Measurements from ENCODE around the gene ZNF778. TPM values are rescaled to one million over a fixed set of nuclear protein-coding genes. Genes with fewer than 3 reads are reported as not detected.
A peak's percentile ranks its signal among the peaks of the same experiment; 100 is the strongest.
"Not testable (repeated sequence)": the region's sequence is repeated elsewhere in the genome, so short reads cannot be mapped to it uniquely, and the experiment has no call there.

Gene ZNF778
- polyA plus RNA-seq, 2 of the 4 experiments (the other 2 are of a cell fraction), result 7.0 to 9.5 TPM

DNA sequence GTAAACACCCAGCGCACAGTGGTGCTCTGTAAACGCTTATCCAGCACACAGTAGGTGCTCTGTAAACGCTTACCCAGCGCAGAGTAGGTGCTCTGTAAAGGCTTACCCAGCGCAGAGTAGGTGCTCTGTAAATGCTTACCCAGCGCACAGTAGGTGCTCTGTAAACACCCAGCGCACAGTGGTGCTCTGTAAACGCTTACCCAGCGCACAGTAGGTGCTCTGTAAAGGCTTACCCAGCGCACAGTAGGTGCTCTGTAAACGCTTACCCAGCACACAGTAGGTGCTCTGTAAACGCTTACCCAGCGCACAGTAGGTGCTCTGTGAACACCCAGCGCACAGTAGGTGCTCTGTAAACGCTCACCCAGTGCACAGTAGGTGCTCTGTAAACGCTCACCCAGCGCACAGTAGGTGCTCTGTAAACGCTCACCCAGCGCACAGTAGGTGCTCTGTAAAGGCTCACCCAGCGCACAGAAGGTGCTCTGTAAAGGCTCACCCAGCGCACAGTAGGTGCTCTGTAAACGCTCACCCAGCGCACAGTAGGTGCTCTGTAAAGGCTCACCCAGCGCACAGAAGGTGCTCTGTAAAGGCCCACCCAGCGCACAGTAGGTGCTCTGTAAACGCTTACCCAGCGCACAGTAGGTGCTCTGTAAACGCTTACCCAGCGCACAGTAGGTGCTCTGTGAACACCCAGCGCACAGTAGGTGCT, 31.5 kb upstream of the ZNF778 start:
- H3K4me3 ChIP-seq; FAIRE-seq; H3K9me3 ChIP-seq; H3K4me1 ChIP-seq; DNase-seq (ENCODE audit: low read depth in 1 of 2, low spot score in 1 of 2); ATAC-seq; CTCF ChIA-PET; H3K4me2 ChIP-seq; POLR2A ChIA-PET; H3K27ac ChIP-seq: not testable (repeated sequence)
- peak; percentile 66 for TF ChIP-seq KDM1A (IDR thresholded peaks at IDR 0.05; ENCODE audit: low read depth)
- peak; percentile 97 for TF ChIP-seq CHD4 (IDR thresholded peaks at IDR 0.05; ENCODE audit: borderline replicate concordance)
- WGBS (ENCODE audit: missing lambda C conversion rate), result 64% methylated on average over 11 of the region's 30 CpGs

DNA sequence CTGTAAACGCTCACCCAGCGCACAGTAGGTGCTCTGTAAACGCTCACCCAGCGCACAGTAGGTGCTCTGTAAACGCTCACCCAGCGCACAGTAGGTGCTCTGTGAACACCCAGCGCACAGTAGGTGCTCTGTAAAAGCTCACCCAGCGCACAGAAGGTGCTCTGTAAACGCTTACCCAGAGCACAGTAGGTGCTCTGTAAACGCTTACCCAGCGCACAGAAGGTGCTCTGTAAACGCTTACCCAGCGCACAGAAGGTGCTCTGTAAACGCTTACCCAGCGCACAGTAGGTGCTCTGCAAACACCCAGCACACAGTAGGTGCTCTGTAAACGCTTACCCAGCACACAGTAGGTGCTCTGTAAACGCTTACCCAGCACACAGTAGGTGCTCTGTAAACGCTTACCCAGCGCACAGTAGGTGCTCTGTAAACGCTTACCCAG, 30.9 kb upstream of the ZNF778 start:
- H3K4me2 ChIP-seq; DNase-seq (ENCODE audit: low read depth in 1 of 2, low spot score in 1 of 2); H3K4me1 ChIP-seq; POLR2A ChIA-PET; H3K27ac ChIP-seq; H3K9me3 ChIP-seq; CTCF ChIA-PET; ATAC-seq; FAIRE-seq; H3K4me3 ChIP-seq: not testable (repeated sequence)
- TF ChIP-seq KDM1A (IDR thresholded peaks at IDR 0.05; ENCODE audit: low read depth) (peak; percentile 97), CHD4 (IDR thresholded peaks at IDR 0.05; ENCODE audit: borderline replicate concordance) (peak; percentile 98; the same call in 1 of the 2 replicates), HDAC2 (IDR thresholded peaks at IDR 0.05) (peak; percentile 71)
- WGBS (ENCODE audit: missing lambda C conversion rate), result 57% methylated on average over 15 of the region's 20 CpGs

DNA sequence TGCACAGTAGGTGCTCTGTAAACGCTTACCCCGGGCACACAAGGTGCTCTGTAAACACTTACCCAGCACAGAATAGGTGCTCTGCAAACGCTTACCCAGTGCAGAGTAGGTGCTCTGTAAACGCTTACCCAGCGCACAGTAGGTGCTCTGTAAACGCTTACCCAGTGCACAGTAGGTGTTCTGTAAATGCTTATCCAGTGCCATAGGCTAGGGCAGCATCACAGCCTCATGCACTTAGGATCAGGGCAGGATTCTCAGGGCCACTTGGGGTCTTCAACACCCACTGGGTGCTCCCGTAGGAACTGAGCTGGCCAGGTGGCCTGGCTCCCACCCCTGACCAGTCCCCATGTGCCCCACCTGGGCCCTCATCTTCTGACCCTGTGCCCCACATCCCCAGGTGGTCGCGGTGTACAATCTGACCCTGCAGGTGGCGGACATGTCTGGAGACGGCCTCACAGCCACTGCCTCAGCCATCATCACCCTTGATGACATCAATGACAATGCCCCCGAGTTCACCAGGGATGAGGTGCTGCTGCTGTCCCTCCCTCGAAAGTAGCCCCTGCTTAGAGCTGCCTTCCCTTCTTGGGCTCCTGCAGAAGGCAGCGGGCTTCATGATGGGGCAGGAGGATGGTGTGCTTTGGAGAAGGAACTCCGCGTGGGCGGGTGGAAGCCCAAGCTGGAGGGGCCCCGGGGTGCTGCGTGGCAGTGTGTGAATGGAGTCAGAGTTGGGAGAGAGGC, 30.3 kb upstream of the ZNF778 start:
- TF ChIP-seq TFCP2L1 (CRISPR knock-in tag; IDR thresholded peaks at IDR 0.05), result no peak
- TF ChIP-seq KDM1A (IDR thresholded peaks at IDR 0.05; ENCODE audit: low read depth), result peak; percentile 84
- WGBS (ENCODE audit: missing lambda C conversion rate), result 24% methylated on average over 14 of the region's 19 CpGs
- Histone ChIP-seq H3K27ac (no peak overlapping the region), H3K4me1 (0 out of 3 replicates have a peak, but pooled peaks cover 3% of the 10 kb centered on the region), H3K9me3 (no peaks in the 10 kb centered on the region), H3K4me3 (no peak overlapping the region), H3K4me2 (no peak overlapping the region)
- DNase-seq (ENCODE audit: low read depth in 1 of 2, low spot score in 1 of 2) (peak in 1 of 2 experiments; percentile 56), FAIRE-seq (no peak), ATAC-seq (peak; percentile 35 to 38)
- CTCF ChIA-PET, result interaction anchor here (1.0 to 1.4 kb wide), 2 partner anchors 10 to 450 kb away, joined by 3 read pairs; no protein-coding TSS in a partner anchor
- POLR2A ChIA-PET, result no interaction called here

DNA sequence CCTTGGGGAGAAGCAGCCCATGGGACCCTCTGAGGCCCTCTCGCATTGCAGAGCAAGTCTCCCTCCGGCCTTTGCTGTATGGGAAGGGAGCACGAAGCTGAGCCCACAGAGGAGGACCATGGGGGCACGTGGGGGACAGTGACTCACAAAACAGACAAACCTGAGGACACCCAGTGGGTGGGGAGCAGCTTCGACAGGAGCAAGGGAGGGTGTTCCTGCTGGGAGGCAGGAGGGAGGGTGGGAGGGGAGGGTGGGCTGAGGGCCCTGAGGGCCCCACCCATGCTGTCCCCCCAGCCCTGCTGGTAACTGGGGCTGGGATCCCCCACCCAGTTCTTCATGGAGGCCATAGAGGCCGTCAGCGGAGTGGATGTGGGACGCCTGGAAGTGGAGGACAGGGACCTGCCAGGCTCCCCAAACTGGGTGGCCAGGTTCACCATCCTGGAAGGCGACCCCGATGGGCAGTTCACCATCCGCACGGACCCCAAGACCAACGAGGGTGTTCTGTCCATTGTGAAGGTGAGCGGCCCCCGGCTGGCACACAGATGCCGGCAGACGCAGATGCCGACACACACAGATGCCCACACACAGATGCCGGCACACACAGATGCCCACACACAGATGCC, 29.6 kb upstream of the ZNF778 start:
- DNase-seq (ENCODE audit: low read depth in 1 of 2, low spot score in 1 of 2) (peak in 1 of 2 experiments; percentile 47), ATAC-seq (peak in 1 of 2 experiments; percentile 47; a peak in 5 of 6 replicates), FAIRE-seq (no peak)
- 0 out of 3 replicates have a peak, but pooled peaks cover 3% of the 10 kb centered on the region for H3K4me1 ChIP-seq
- WGBS (ENCODE audit: missing lambda C conversion rate), result 43% methylated on average over 15 of the region's 19 CpGs
- TF ChIP-seq RFX5 (IDR thresholded peaks at IDR 0.05), result no peak
- TF ChIP-seq, protein P1, sequence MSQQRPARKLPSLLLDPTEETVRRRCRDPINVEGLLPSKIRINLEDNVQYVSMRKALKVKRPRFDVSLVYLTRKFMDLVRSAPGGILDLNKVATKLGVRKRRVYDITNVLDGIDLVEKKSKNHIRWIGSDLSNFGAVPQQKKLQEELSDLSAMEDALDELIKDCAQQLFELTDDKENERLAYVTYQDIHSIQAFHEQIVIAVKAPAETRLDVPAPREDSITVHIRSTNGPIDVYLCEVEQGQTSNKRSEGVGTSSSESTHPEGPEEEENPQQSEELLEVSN (IDR thresholded peaks at IDR 0.05; ENCODE audit: borderline replicate concordance, low read depth), result no peak
- TF ChIP-seq, protein P2, sequence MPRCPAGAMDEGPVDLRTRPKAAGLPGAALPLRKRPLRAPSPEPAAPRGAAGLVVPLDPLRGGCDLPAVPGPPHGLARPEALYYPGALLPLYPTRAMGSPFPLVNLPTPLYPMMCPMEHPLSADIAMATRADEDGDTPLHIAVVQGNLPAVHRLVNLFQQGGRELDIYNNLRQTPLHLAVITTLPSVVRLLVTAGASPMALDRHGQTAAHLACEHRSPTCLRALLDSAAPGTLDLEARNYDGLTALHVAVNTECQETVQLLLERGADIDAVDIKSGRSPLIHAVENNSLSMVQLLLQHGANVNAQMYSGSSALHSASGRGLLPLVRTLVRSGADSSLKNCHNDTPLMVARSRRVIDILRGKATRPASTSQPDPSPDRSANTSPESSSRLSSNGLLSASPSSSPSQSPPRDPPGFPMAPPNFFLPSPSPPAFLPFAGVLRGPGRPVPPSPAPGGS (IDR thresholded peaks at IDR 0.05), result no peak
- TF ChIP-seq KDM1A (IDR thresholded peaks at IDR 0.05; ENCODE audit: low read depth), result no peak
- TF ChIP-seq, protein P3, sequence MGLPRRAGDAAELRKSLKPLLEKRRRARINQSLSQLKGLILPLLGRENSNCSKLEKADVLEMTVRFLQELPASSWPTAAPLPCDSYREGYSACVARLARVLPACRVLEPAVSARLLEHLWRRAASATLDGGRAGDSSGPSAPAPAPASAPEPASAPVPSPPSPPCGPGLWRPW (IDR thresholded peaks at IDR 0.05), result no peak
- TF ChIP-seq, protein P4, sequence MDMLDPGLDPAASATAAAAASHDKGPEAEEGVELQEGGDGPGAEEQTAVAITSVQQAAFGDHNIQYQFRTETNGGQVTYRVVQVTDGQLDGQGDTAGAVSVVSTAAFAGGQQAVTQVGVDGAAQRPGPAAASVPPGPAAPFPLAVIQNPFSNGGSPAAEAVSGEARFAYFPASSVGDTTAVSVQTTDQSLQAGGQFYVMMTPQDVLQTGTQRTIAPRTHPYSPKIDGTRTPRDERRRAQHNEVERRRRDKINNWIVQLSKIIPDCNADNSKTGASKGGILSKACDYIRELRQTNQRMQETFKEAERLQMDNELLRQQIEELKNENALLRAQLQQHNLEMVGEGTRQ (IDR thresholded peaks at IDR 0.05), result no peak
- no peak for TF ChIP-seq TFCP2L1 (CRISPR knock-in tag; IDR thresholded peaks at IDR 0.05)
- TF ChIP-seq EP300 (IDR thresholded peaks at IDR 0.05), result no peak
- no peak for TF ChIP-seq CHD4 (IDR thresholded peaks at IDR 0.05; ENCODE audit: borderline replicate concordance)
- TF ChIP-seq ZSCAN20 (CRISPR knock-in tag; IDR thresholded peaks at IDR 0.05), result no peak
- TF ChIP-seq PHF8 (IDR thresholded peaks at IDR 0.05; ENCODE audit: borderline replicate concordance, low read depth), result no peak
- no peak overlapping the region for H3K4me2 ChIP-seq
- H3K9me3 ChIP-seq, result no peaks in the 10 kb centered on the region
- ChIA-PET POLR2A (no interaction called here), CTCF (interaction anchor here (1.0 to 1.4 kb wide), 2 partner anchors 10 to 450 kb away, joined by 3 read pairs; no protein-coding TSS in a partner anchor)
- no peak overlapping the region for H3K27ac ChIP-seq
- no peak overlapping the region for H3K4me3 ChIP-seq

DNA sequence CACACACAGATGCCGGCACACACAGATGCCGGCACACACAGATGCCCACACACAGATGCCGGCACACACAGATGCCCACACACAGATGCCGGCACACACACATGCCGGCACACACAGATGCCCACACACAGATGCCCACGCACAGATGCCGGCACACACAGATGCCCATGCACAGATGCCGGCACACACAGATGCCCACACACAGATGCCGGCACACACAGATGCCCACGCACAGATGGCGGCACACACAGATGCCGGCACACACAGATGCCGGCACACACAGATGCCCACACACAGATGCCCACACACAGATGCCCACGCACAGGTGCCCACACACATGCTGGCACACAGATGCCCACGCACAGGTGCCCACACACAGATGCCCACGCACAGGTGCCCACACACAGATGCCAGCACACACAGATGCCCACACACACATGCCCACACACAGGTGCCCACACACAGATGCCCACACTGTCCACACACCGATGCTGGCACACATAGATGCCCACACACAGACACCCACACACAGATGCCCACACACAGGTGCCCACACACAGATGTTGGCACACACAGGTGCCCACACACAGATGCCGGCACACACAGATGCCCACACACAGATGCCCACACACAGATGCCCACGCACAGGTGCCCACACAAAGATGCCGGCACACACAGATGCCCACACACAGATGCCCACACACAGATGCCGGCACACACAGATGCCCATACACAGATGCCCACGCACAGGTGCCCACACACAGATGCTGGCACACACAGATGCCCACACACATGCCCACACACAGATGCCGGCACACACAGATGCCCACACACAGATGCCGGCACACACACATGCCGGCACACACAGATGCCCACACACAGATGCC, 28.8 kb upstream of the ZNF778 start:
- FAIRE-seq; CTCF ChIA-PET; H3K4me3 ChIP-seq; POLR2A ChIA-PET; ATAC-seq; DNase-seq (ENCODE audit: low read depth in 1 of 2, low spot score in 1 of 2); H3K9me3 ChIP-seq; H3K4me1 ChIP-seq; H3K4me2 ChIP-seq; H3K27ac ChIP-seq: not testable (repeated sequence)
- 87% methylated on average over 6 of the region's 25 CpGs for WGBS (ENCODE audit: missing lambda C conversion rate)
